Prostate gland (tissue), 2 donors: ENCODE measurements around the gene KCNIP3. TPM values are rescaled to one million over a fixed set of nuclear protein-coding genes. Genes with fewer than 3 reads are reported as not detected.

Experiments used
- DNase-seq: peaks from one replicate; pipeline ENCODE4 v3.0.0-alpha.2; 2019; ENCODE audit warnings: low spot score
- H3K27ac ChIP-seq, 2 donors: fragments of 200-600 bp; sonication (generic); 2 replicates each; pipeline ENCODE4 v1.5.1; 2017 to 2019
- H3K27me3 ChIP-seq: fragments of 200-600 bp; sonication (generic); replicated peaks from 2 replicates; pipeline ENCODE4 v1.5.1; 2019; ENCODE audit not compliant: insufficient read depth
- H3K36me3 ChIP-seq, 2 donors: fragments of 200-600 bp; sonication (generic); 1 replicate in 1 of 2; 2 replicates in 1 of 2; pipeline versions ENCODE4 v1.5.1 to v1.8.1; 2017 to 2019
- H3K4me1 ChIP-seq: fragments of 200-600 bp; sonication (generic); replicated peaks from 2 replicates; pipeline ENCODE4 v1.5.1; 2019
- H3K4me3 ChIP-seq, 2 donors: fragments of 200-600 bp; sonication (generic); 2 replicates each; pipeline ENCODE4 v1.5.1; 2017 to 2019
- H3K9me3 ChIP-seq: fragments of 200-600 bp; sonication (generic); 2 replicates; pipeline ENCODE4 v1.5.1; 2017
- CTCF ChIP-seq, 4 experiments: fragments of 200-600 bp in 2 of 4; fragments of 450-650 bp in 2 of 4; sonication (generic) in 2 of 4; IDR thresholded peaks; 1 replicate in 3 of 4; 2 replicates in 1 of 4; pipeline ENCODE4 v1.5.1; 2016 to 2019; ENCODE audit warnings: antibody characterized with exemption in 4 of 4, mild to moderate bottlenecking in 2 of 4, moderate library complexity in 2 of 4
- POLR2A ChIP-seq: fragments of 450-650 bp; IDR thresholded peaks from one replicate; pipeline ENCODE4 v1.6.1; 2016; ENCODE audit warnings: antibody characterized with exemption, mild to moderate bottlenecking
- POLR2AphosphoS5 ChIP-seq: sonication (generic); formaldehyde crosslinking; IDR thresholded peaks from one replicate; pipeline ENCODE4 v1.6.1; 2017; ENCODE audit warnings: antibody characterized with exemption
- WGBS: methylation state at CpG from one replicate; pipeline ENCODE4 v1.1.5; 2018; 5-methylcytosine and 5-hydroxymethylcytosine counted together
- intact Hi-C: fragments of 100-400 bp; cut with DNase I; formaldehyde crosslinking; loops from one replicate; pipeline ENCODE4 v1.14.2; 2022
- total RNA-seq, 2 donors: library from RNA; depleted of rRNA; stranded (reverse); fragments of >200 nt; gene quantifications; one replicate each; pipeline ENCODE4 v1.1.0, GENCODE V29; 2016

Gene KCNIP3
- total RNA-seq, 2 donors from 2014 or later: 5.1 to 63.8 TPM

- Histone ChIP-seq H3K27ac (no peak overlapping the region), H3K4me3 (no peak overlapping the region), H3K27me3 (no peaks in the 10 kb centered on the region), H3K4me1 (no peaks in the 10 kb centered on the region), H3K9me3 (no peaks in the 10 kb centered on the region), H3K36me3 (no peaks in the 10 kb centered on the region)
- WGBS: 89% methylated on average over 11 of the region's 11 CpGs
- intact Hi-C loops: no loop called here
- TF ChIP-seq CTCF (IDR thresholded peaks at IDR 0.05) (no peak), POLR2AphosphoS5 (no peak), POLR2A (no peak)
- no peak for DNase-seq
Observed at GRCh38 chr2:95390881-95391321, 93.8 kb downstream of the KCNIP3 start.

GRCh38 chr2:95391641-95392310, 94.6 kb downstream of the KCNIP3 start:
- no peaks in the 10 kb centered on the region for H3K27me3 ChIP-seq
- DNase-seq: no peak
- no peaks in the 10 kb centered on the region for H3K9me3 ChIP-seq
- no peak for TF ChIP-seq POLR2AphosphoS5
- TF ChIP-seq CTCF (IDR thresholded peaks at IDR 0.05): no peak
- TF ChIP-seq POLR2A: no peak
- 60% methylated on average over 8 of the region's 8 CpGs for WGBS
- no peaks in the 10 kb centered on the region for H3K4me1 ChIP-seq
- no peaks in the 10 kb centered on the region for H3K36me3 ChIP-seq
- intact Hi-C loops: no loop called here
- no peak overlapping the region for H3K27ac ChIP-seq
- H3K4me3 ChIP-seq: no peak overlapping the region

GRCh38 chr2:95392320-95392719, 95.2 kb downstream of the KCNIP3 start:
- WGBS: 82% methylated on average over 6 of the region's 6 CpGs
- H3K4me1 ChIP-seq: no peaks in the 10 kb centered on the region
- DNase-seq: no peak
- no peaks in the 10 kb centered on the region for H3K27me3 ChIP-seq
- no peak overlapping the region for H3K4me3 ChIP-seq
- no peaks in the 10 kb centered on the region for H3K9me3 ChIP-seq
- H3K36me3 ChIP-seq: no peaks in the 10 kb centered on the region
- H3K27ac ChIP-seq: no peak overlapping the region
- TF ChIP-seq CTCF (IDR thresholded peaks at IDR 0.05) (no peak), POLR2A (no peak), POLR2AphosphoS5 (no peak)
- intact Hi-C loops: no loop called here

- Histone ChIP-seq H3K4me1 (no peaks in the 10 kb centered on the region), H3K27ac (no peak overlapping the region), H3K4me3 (no peak overlapping the region), H3K9me3 (no peaks in the 10 kb centered on the region), H3K27me3 (no peaks in the 10 kb centered on the region), H3K36me3 (no peaks in the 10 kb centered on the region)
- 88% methylated on average over 8 of the region's 8 CpGs for WGBS
- DNase-seq: no peak
- intact Hi-C loops: no loop called here
- TF ChIP-seq CTCF (IDR thresholded peaks at IDR 0.05) (no peak), POLR2AphosphoS5 (no peak), POLR2A (no peak)
Observed at GRCh38 chr2:95392730-95393455, 95.7 kb downstream of the KCNIP3 start.

GRCh38 chr2:95393901-95394300, 96.8 kb downstream of the KCNIP3 start:
- Histone ChIP-seq H3K4me1 (no peaks in the 10 kb centered on the region), H3K27me3 (no peaks in the 10 kb centered on the region), H3K4me3 (no peak overlapping the region), H3K9me3 (no peaks in the 10 kb centered on the region), H3K27ac (no peak overlapping the region), H3K36me3 (no peaks in the 10 kb centered on the region)
- intact Hi-C loops: no loop called here
- no peak for TF ChIP-seq POLR2A
- WGBS: 94% methylated on average over 6 of the region's 6 CpGs
- no peak for DNase-seq
